ENCODE data around the gene MCTS1.
"Not testable (repeated sequence)": the region's sequence is repeated elsewhere in the genome, so short reads cannot be mapped to it uniquely, and the experiment has no call there.

MCTS1 gene, protein sequence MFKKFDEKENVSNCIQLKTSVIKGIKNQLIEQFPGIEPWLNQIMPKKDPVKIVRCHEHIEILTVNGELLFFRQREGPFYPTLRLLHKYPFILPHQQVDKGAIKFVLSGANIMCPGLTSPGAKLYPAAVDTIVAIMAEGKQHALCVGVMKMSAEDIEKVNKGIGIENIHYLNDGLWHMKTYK

GRCh38 chrX:120603707-120604360 is at the start of gene MCTS1:
TSS of gene MCTS1 (plus strand) at chrX:120604101. CDS start at chrX:120604237, 136 bp downstream.
- DNase-seq: peak; percentile 83 to 84

DNA sequence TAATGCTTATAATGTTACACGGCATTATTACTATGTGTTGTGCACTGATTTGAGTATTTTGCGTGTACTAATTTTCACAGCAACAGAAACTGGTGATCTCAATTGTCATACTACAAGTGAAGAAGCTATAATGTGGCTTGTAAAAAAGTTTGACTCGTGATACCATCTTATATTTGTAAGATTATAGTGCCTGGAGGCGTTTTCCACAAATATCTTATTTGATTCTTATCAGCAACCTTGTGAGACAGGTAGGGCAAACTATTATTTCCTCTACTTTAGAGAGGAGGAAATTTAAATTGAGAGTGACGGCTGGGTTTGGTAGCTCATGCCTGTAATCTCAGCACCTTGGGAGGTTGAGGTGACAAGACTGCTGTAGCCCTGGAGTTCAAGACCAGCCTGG is 47.6 kb upstream of the MCTS1 start:
- no peak for DNase-seq

DNA sequence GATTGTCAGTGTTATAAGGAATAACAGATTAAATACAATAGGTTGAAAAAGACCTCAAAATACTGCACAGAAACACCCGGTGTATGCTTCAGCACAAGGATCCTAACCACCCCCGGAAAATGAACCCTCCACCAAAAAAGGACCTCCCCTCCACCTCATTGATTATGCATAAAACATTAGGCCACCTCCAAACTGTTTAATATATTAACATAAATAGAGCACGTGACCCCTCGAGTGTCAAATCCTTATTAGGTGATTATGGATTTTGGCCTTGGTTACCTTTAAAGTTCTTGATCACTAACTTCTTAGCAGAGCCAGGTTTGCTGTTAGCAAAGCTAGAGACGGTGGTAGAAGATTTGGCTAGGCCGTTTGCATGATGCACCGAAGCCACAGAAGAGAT is 44.1 kb upstream of the MCTS1 start:
- peak; percentile 31 to 33 for DNase-seq

- DNase-seq: peak; percentile 18 to 34
These were observed 43.5 kb upstream of the MCTS1 start for GRCh38 chrX:120560405-120560841.

GRCh38 chrX:120560842-120561633 is 42.9 kb upstream of the MCTS1 start, which contains the start of gene CUL4B:
TSS of gene CUL4B (minus strand) at chrX:120560962. CDS start at chrX:120560638, 324 bp downstream.
- peak; percentile 77 to 89 for DNase-seq

DNA sequence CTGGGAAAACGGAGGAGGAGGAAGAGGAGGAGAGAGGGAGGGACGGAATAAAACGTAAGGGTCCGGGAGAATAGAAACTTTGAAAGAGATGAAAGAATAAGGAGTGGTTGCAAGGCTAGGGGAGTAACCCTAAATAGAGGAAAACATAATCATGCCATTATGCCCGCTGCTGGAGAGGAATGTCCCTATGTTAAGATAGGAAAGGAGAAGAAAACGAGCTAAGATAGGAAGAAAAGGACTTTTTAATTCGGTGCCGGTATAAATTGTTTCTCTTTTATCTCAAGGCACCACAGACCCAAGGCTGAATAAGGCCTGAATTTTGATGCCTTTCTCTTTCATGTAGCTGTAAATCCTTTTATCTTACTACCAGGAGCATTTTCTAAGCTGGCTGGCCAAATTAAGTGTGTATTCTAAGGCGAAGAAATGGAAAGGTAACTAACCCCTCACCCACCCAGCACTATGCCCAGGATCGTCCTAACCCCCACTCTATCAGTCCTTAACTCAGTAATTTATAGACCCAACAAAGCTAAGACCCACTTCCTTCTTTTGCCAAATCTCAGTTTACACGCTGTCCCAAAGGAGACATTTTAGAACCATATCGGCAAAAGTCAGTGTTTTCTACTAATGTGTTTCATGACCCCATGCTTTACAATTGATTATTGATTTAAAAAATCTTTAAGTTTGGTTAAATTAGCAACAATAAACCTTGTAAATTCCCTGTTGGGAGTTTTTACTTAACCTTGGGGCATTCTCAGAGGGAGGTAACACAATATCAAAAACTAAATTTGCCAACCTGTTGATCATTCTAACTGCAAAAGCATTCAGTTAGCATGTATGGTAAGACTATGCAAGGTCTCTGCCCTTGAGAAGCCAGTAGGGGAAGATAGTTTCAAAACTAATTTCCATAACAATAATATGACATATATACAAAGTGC is 42.0 kb upstream of the MCTS1 start:
- DNase-seq: no peak

- peak; percentile 1 to 9 for DNase-seq
These were observed 41.4 kb upstream of the MCTS1 start for GRCh38 chrX:120562569-120562926.

DNA sequence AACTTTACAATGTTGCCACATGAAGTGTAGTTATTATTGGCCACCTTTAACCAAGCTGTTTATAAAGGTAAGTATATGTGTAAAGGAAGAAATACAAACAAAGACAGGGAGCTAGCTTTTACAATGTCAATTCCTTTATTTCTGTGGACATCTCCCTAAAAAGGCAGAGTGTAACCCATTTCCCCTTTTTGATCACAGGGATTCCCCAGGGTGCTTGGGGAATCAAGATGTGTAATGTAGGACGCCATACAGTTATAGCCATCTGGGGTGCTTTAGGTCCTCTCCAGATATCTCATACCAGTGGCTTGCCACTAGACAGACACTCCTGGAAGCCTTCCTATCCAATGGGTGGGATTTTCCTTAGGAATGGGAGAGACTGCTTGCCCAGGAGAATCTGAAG is 39.0 kb upstream of the MCTS1 start:
- DNase-seq: no peak

DNA sequence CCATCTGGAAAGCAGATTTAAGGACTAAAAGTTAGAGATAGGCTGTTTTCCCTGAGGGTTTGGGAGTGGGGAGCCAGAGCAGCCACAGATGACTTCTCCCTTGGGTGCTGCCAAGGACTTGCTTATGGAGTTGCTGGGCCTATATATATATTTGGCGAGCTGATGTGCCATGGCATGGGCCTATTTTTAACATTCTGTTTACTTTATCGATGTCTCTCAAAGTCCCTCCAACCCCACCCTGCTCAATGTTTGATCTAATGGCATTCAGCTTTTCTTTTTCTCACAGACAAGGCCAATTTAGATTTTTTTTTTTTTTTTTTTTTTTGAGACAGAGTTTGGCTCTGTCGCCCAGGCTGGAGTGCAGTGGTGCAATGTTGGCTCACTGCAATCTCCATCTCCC is 37.1 kb upstream of the MCTS1 start:
- no peak for DNase-seq

- DNase-seq: no peak
These were observed 35.9 kb upstream of the MCTS1 start for GRCh38 chrX:120568035-120568434.

GRCh38 chrX:120568609-120569008 is 35.3 kb upstream of the MCTS1 start:
- no peak for DNase-seq

GRCh38 chrX:120570011-120570600 is 33.8 kb upstream of the MCTS1 start:
- no peak for DNase-seq

DNA sequence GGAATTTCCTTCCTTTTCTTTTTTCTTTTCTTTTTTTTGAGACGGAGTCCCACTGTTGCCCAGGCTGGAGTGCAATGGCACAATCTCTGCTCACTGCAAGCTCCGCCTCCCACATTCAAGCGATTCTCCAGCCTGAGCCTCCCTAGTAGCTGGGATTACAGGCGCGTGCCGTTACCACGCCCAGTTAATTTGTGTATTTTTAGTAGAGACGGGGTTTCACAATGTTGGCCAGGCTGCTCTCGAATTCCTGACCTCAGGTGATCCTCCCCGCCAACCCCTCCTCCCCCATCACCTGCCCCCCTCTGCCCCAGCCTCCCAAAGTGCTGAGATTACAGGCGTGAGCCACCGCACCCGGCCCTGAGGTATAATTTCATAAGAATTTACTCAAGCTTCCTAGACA is 30.1 kb upstream of the MCTS1 start:
- not testable (repeated sequence) for DNase-seq

GRCh38 chrX:120575379-120576114 is 28.4 kb upstream of the MCTS1 start:
- DNase-seq: no peak

- no peak for DNase-seq
These were observed 18.2 kb upstream of the MCTS1 start for GRCh38 chrX:120585702-120586101.

GRCh38 chrX:120604361-120604782 is 471 bp downstream of the MCTS1 start:
- peak; percentile 14 to 19 for DNase-seq

DNA sequence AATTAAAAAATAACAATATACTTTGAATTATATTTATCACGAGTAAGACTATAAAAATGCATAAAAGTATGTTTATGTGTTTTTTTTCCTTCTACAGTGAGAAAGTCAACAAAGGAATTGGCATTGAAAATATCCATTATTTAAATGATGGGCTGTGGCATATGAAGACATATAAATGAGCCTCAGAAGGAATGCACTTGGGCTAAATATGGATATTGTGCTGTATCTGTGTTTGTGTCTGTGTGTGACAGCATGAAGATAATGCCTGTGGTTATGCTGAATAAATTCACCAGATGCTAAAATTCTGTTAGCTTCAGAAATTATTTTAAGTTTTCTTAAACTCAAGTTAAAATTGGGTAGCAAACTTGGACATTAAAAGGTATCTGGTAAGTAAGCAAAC is 8.2 kb downstream of the MCTS1 start:
- no peak for DNase-seq

GRCh38 chrX:120614816-120615215 is 10.9 kb downstream of the MCTS1 start:
- DNase-seq: no peak

DNA sequence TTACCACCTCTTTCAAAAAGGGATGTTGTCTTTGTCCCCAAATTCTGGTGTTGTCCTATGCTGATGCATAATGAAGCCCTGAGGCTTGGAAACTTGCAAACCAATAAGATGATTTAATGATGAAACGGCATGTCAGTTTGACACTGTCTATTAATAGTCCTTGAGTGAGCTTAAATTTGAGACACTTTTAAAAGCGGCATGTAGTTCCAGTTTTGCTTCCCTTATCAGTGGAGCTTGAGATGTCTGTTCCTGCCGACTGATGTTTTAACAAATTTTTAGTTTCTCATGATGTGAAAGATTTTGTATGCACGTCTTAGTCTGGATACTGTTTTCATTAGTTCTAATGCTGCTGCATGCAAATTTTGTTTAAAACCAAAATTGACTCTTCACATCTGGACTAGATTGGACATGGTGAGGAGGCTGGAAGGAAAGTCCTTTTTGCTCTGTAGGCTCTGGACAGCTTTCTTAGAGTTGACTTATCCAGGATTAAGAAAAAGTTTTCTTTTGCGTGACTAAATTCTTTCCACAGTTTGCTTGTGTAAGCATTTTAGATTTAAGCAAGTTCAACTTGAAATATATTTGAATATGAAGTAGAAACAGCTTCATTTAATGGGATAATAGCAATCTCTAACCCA is 14.2 kb downstream of the MCTS1 start:
- no peak for DNase-seq

GRCh38 chrX:120625371-120625770 is 21.5 kb downstream of the MCTS1 start:
- DNase-seq: no peak
